ENCODE results near the gene COL5A1.
"Not testable (repeated sequence)": the region's sequence is repeated elsewhere in the genome, so short reads cannot be mapped to it uniquely, and the experiment has no call there.

COL5A1 gene

GRCh38 chr9:134641990-134642384 is 384 bp downstream of the COL5A1 start:
- DNase-seq = no peak

GRCh38 chr9:134642385-134643181 is 980 bp downstream of the COL5A1 start:
- peak; percentile 82 for DNase-seq

- DNase-seq = no peak
Observed at GRCh38 chr9:134643222-134643671, 1.6 kb downstream of the COL5A1 start.

- not testable (repeated sequence) for DNase-seq
Observed at GRCh38 chr9:134644401-134644724, 2.8 kb downstream of the COL5A1 start.

- peak; percentile 99 for DNase-seq
Observed at GRCh38 chr9:134644725-134645606, 3.4 kb downstream of the COL5A1 start.

GRCh38 chr9:134645607-134646365 is 4.2 kb downstream of the COL5A1 start:
- no peak for DNase-seq

- DNase-seq = no peak
Observed at GRCh38 chr9:134647359-134648080, 5.9 kb downstream of the COL5A1 start.

- DNase-seq = peak; percentile 77
Observed at GRCh38 chr9:134648701-134649530, 7.3 kb downstream of the COL5A1 start.

- no peak for DNase-seq
Observed at GRCh38 chr9:134650431-134651190, 9.0 kb downstream of the COL5A1 start.

GRCh38 chr9:134651226-134651905 is 9.8 kb downstream of the COL5A1 start:
- DNase-seq = no peak

GRCh38 chr9:134652291-134653225 is 11.0 kb downstream of the COL5A1 start:
- no peak for DNase-seq

GRCh38 chr9:134653259-134654009 is 11.8 kb downstream of the COL5A1 start:
- no peak for DNase-seq

GRCh38 chr9:134655101-134655500 is 13.5 kb downstream of the COL5A1 start:
- no peak for DNase-seq

- no peak for DNase-seq
Observed at GRCh38 chr9:134655586-134656333, 14.2 kb downstream of the COL5A1 start.

GRCh38 chr9:134656334-134657006 is 14.9 kb downstream of the COL5A1 start:
- no peak for DNase-seq

GRCh38 chr9:134657666-134658377 is 16.2 kb downstream of the COL5A1 start:
- no peak for DNase-seq
